Peyer's patch (tissue), 4 donors: ENCODE data around the gene GREB1. TPM values are rescaled to one million over a fixed set of nuclear protein-coding genes. Genes with fewer than 3 reads are reported as not detected.
A peak's percentile ranks its signal among the peaks of the same experiment; 100 is the strongest.

Source experiments
- DNase-seq, 3 donors: peaks; one replicate each; pipeline ENCODE4 v3.0.0-alpha.2; 2017 to 2019
- H3K27ac ChIP-seq, 4 donors: fragments of 200-600 bp; sonication (generic); one replicate each; pipeline ENCODE4 v1.5.1; 2016 to 2019
- H3K27me3 ChIP-seq, 2 donors: fragments of 200-600 bp; sonication (generic); one replicate each; pipeline ENCODE4 v1.5.1; 2019
- H3K36me3 ChIP-seq, 3 donors: fragments of 200-600 bp; sonication (generic); one replicate each; pipeline ENCODE4 v1.5.1; 2016 to 2019
- H3K4me1 ChIP-seq, 4 donors: fragments of 200-600 bp; sonication (generic); one replicate each; pipeline ENCODE4 v1.5.1; 2016 to 2019
- H3K4me3 ChIP-seq, 4 donors: fragments of 200-600 bp; sonication (generic); 1 replicate in 3 of 4; 2 replicates in 1 of 4; pipeline ENCODE4 v1.5.1; 2016 to 2019; ENCODE audit warnings: mild to moderate bottlenecking in 1 of 4
- H3K9me3 ChIP-seq, 4 donors: fragments of 200-600 bp; sonication (generic); one replicate each; pipeline ENCODE4 v1.5.1; 2016 to 2019; ENCODE audit warnings: mild to moderate bottlenecking in 1 of 4
- POLR2A ChIP-seq, 2 donors: fragments of 450-650 bp; IDR thresholded peaks; one replicate each; pipeline ENCODE4 v1.5.1; 2017; ENCODE audit warnings: antibody characterized with exemption in 2 of 2, mild to moderate bottlenecking in 2 of 2, moderate library complexity in 2 of 2
- total RNA-seq, 4 donors: library from RNA; depleted of rRNA; stranded (reverse); fragments of >200 nt; gene quantifications; one replicate each; pipeline ENCODE4 v1.1.0, GENCODE V29; 2016
- TF ChIP-seq, protein P1 (sequence below), 6 experiments: fragments of 450-650 bp in 4 of 6; fragments of 200-600 bp in 2 of 6; sonication (generic) in 1 of 6; IDR thresholded peaks; one replicate each; pipeline ENCODE4 v1.5.1; 2017 to 2019; ENCODE audit warnings: antibody characterized with exemption in 6 of 6, mild to moderate bottlenecking in 3 of 6, moderate library complexity in 1 of 6

GREB1 gene
- total RNA-seq, 4 donors from 2014 or later, result 0.88 to 4.1 (median 1.9) TPM

DNA sequence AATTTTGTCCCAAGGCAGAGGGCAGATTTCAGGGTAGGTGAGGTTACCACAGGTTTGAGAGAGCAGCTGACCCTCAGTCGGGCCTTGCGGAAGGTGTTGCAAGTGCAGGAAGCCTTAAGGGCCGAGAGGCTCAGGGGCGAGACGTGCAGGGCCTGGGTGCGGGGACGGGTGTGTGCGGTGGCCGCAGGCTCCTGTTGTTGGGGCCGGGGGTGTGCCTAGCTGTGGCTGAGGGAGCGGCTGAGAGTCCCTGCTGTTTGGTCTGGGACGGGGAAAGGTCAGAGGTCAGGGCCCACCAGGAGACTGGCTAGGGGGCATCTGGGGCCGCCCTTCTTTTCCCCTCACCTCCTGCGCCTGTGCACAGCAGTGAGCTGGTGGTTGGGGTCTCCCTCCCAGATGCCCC lies 83.7 kb downstream of the GREB1 start:
- no peaks in the 10 kb centered on the region for H3K4me1 ChIP-seq
- H3K27me3 ChIP-seq, result no peaks in the 10 kb centered on the region
- H3K27ac ChIP-seq, result no peak overlapping the region
- no peaks in the 10 kb centered on the region for H3K36me3 ChIP-seq
- H3K4me3 ChIP-seq, result no peak overlapping the region
- H3K9me3 ChIP-seq, result no peaks in the 10 kb centered on the region
- no peak for TF ChIP-seq POLR2A (IDR thresholded peaks at IDR 0.05)
- TF ChIP-seq, protein P1, sequence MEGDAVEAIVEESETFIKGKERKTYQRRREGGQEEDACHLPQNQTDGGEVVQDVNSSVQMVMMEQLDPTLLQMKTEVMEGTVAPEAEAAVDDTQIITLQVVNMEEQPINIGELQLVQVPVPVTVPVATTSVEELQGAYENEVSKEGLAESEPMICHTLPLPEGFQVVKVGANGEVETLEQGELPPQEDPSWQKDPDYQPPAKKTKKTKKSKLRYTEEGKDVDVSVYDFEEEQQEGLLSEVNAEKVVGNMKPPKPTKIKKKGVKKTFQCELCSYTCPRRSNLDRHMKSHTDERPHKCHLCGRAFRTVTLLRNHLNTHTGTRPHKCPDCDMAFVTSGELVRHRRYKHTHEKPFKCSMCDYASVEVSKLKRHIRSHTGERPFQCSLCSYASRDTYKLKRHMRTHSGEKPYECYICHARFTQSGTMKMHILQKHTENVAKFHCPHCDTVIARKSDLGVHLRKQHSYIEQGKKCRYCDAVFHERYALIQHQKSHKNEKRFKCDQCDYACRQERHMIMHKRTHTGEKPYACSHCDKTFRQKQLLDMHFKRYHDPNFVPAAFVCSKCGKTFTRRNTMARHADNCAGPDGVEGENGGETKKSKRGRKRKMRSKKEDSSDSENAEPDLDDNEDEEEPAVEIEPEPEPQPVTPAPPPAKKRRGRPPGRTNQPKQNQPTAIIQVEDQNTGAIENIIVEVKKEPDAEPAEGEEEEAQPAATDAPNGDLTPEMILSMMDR (IDR thresholded peaks at IDR 0.05), result no peak
- DNase-seq, result no peak

DNA sequence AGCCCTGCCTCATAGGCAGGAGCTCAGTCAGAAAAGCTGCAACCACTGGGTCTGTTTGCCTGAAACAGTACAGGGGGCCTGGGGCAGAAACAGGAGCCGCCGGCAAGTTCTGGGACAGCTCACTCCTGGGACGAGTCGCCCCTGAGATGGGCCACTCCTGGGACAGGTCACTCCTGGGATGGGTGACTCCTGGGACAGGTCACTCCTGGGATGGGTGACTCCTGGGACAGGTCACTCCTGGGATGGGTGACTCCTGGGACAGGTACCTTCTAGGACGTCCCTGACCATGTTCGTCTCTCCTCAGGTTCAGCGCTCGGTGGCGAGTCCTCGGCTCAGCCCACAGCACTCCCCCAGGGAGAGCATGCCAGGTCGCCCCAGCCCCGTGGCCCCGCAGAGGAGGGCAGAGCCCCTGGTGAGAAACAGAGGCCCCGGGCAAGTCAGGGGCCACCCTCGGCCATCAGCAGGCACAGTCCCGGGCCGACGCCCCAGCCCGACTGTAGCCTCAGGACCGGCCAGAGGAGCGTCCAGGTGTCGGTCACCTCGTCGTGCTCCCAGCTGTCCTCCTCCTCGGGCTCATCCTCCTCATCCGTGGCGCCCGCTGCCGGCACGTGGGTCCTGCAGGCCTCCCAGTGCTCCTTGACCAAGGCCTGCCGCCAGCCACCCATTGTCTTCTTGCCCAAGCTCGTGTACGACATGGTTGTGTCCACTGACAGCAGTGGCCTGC lies 84.3 kb downstream of the GREB1 start:
- H3K4me1 ChIP-seq, result no peaks in the 10 kb centered on the region
- no peaks in the 10 kb centered on the region for H3K36me3 ChIP-seq
- no peaks in the 10 kb centered on the region for H3K27me3 ChIP-seq
- H3K27ac ChIP-seq, result no peak overlapping the region
- H3K4me3 ChIP-seq, result no peak overlapping the region
- DNase-seq, result no peak
- TF ChIP-seq, protein P1 (IDR thresholded peaks at IDR 0.05), result no peak
- TF ChIP-seq POLR2A (IDR thresholded peaks at IDR 0.05), result no peak
- H3K9me3 ChIP-seq, result no peaks in the 10 kb centered on the region

DNA sequence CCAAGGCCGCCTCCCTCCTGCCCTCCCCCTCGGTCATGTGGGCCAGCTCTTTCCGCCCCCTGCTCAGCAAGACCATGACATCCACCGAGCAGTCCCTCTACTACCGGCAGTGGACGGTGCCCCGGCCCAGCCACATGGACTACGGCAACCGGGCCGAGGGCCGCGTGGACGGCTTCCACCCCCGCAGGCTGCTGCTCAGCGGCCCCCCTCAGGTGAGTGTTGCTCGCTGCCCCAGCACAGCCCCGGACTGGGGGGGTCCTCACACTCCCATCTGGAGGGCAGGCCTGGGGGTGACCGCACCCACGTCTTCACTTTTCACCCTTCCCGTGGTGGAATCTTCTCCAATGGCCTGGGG lies 84.8 kb downstream of the GREB1 start:
- Histone ChIP-seq H3K27me3 (no peaks in the 10 kb centered on the region), H3K4me3 (no peak overlapping the region), H3K36me3 (no peaks in the 10 kb centered on the region), H3K9me3 (no peaks in the 10 kb centered on the region), H3K27ac (no peak overlapping the region), H3K4me1 (no peaks in the 10 kb centered on the region)
- DNase-seq, result no peak
- TF ChIP-seq, protein P1 (IDR thresholded peaks at IDR 0.05), result no peak
- no peak for TF ChIP-seq POLR2A (IDR thresholded peaks at IDR 0.05)

DNA sequence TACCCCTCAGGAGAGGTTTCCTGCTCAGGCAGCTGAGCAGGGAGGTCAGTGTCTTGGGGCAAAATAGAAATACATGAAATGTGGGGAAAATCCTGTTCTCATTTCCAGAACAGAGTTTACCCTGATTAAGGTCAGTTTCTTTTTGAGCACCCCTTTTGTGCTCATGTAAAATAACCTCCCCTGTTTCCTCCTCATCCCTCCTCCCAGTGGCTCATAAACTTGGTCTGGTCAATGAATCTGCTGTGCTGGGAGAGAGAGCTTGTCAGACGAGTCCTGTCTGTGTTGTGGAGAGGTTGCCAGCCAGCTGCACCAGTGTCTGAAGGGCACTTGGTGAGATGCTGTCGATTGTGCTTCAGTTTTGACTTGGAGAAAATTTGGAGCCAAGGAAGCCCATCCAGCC lies 87.6 kb downstream of the GREB1 start:
- Histone ChIP-seq H3K4me1 (no peaks in the 10 kb centered on the region), H3K9me3 (no peaks in the 10 kb centered on the region), H3K4me3 (no peak overlapping the region), H3K36me3 (no peaks in the 10 kb centered on the region), H3K27me3 (no peaks in the 10 kb centered on the region), H3K27ac (no peak overlapping the region)
- DNase-seq, result no peak
- TF ChIP-seq POLR2A (IDR thresholded peaks at IDR 0.05), result no peak
- TF ChIP-seq, protein P1 (IDR thresholded peaks at IDR 0.05), result no peak

DNA sequence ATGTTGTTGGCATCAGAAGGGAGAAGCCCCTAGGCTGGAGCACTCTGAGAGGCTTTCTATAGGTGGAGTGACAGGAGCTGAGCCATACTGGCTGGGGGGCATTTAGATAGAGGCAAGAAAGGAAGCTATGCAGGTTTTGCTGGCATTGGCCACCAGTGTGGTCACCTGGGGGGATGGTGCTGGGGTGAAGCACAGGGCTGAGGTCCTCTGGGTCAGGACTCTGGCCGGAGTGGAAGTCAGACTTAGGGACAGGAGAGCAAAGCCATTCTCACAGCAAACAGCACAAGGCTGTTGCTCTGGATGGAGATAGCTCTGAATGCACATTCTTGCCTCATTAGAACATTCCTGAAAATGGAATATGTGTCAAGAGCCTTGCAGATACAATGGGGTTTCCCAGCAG lies 88.8 kb downstream of the GREB1 start:
- H3K36me3 ChIP-seq, result no peaks in the 10 kb centered on the region
- H3K27ac ChIP-seq, result no peak overlapping the region
- H3K9me3 ChIP-seq, result no peaks in the 10 kb centered on the region
- H3K4me1 ChIP-seq, result no peaks in the 10 kb centered on the region
- TF ChIP-seq POLR2A (IDR thresholded peaks at IDR 0.05), result no peak
- TF ChIP-seq, protein P1 (IDR thresholded peaks at IDR 0.05), result no peak
- H3K27me3 ChIP-seq, result no peaks in the 10 kb centered on the region
- H3K4me3 ChIP-seq, result no peak overlapping the region
- no peak for DNase-seq

DNA sequence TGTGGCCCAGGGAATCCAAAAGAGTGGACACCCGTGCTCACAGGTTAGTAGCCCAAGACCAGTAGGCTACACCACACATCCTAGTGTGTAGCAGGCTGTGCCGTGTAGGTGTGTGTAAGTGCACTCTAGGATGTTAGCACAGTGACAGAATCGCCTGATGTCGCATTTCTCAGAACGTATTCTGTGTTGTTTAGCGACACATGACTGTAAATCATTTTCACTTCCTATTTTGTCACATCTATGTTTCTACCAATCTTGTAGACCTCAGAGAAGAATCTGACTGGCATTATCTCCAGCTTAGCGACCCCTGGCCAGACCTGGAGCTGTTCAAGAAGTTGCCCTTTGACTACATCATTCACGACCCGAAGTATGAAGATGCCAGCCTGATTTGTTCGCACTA lies 91.0 kb downstream of the GREB1 start:
- no peaks in the 10 kb centered on the region for H3K9me3 ChIP-seq
- H3K27me3 ChIP-seq, result no peaks in the 10 kb centered on the region
- TF ChIP-seq, protein P1 (IDR thresholded peaks at IDR 0.05), result no peak
- no peaks in the 10 kb centered on the region for H3K4me1 ChIP-seq
- H3K36me3 ChIP-seq, result no peaks in the 10 kb centered on the region
- H3K4me3 ChIP-seq, result no peak overlapping the region
- DNase-seq, result peak in 1 of 3 donors; percentile 17
- H3K27ac ChIP-seq, result no peak overlapping the region
